TTC549 (cell line): ENCODE results near the gene MYL11.

Experiments used
- FAIRE-seq: peaks from 2 replicates; lab custom pipeline; 2012; peaks lifted over from hg19 to GRCh38; lab: Jason Lieb, UNC

MYL11 gene

DNA sequence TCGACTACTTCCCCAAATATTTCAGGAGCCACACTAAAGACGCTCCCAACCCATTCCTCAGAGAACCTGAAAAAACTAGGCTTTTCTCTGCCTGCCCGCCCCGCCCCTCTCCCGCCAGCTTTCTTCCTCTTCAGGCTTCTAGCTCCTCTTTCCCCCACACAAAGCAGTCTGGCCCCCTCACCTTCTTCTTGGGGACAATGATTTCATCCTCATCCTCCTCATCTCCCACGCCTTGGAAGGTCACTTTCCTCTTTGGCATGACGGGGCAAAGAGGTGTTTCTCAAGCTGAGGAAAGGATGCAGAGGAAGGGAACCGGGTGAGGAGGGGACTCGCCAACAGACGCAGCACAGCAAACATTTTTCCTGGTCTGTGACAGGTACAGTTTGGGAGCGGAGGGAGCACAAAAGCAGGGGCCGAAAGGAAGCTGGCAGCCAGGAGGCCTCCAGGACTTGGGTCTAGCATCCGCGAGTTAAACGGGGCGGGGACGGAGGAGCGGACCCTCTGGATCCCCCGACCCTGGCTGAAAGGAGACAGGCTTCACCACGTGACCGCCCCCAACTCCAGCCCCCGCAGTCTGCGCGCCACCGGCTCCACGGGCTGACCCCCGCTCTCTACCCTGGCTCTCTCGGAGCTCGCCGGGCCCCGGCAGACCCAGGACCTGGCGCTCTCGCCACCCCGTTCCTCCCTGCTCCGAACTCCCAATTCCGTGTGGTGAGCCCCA lies 20.0 kb upstream of the MYL11 start:
- no peak for FAIRE-seq

DNA sequence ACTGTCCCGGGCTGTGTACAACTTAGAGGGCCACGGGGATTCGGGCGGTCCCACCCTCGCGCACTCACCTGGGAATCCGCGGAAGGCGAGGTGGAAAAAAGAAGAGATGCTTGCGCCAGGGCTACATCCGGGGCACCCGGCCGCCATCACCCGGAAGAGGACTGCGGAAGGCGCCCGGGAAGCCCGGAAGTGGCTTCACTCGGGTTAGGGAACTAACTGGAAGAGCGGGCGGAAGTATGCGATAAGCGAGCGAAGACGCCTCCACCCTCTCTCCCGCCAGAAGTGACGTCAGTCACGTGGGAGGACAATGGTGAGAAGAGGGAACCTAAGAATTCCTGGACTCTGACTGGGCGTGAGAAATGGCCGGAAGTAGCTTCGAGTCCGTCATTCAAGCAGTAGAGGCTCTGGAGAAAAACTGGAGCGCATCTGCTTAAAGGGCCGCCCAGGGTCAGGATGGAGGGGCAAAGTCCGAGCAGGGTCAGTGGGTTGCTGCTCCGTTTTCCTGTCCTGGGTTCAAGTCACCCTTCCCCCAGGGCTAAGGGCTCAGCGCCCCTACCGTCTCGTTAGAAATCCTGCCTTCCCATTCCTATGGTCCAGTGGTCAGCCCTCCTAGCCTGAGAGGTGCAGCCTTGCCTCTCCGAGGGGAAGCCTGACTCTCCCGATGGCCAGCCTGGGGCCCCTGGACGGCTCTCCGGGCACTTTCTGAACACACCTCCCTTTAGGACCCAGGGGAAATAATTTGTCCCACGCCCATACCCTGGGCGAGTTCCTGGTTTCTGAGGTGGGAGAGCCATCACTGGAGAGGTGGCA lies 19.3 kb upstream of the MYL11 start, which contains the start of gene CD2BP2:
TSS of gene CD2BP2 (minus strand) at position 165 of the 810 bp plus-strand sequence. CDS start 627 bp downstream, outside the sequence.
- peak; percentile 95 for FAIRE-seq

GRCh38 chr16:30355954-30356308 lies 18.7 kb upstream of the MYL11 start:
- no peak for FAIRE-seq

- FAIRE-seq, result no peak
These were observed 18.1 kb upstream of the MYL11 start for GRCh38 chr16:30356401-30357084.

DNA sequence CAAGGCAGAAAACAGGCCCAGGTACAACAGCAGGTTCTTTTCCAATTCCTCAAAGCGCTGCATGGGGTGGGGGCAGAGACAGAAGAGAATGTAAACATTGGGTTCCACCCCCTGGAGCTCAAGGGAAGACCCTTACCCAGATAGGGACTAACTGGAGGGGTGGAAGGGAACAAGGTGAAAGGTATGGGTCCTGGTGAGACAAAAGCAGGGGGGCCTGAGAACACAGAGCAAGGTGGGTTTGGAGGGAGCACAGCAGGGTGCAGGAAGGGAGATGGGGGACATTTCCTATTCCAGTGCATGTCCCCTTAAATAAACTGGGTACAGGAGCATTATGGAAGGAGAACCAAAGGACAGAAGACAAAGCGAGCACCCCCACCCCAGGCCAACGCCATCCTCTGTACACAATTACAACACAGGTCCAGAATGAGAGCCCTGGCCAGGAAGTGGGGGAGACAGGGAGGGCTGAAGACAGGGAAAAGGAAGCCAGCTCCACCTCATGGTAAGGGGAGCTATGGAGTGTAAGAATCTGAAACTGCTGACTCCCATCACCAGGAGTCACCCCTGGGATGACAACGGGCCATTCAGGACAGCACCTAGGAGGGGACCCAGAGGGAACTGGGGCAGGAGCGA lies 17.4 kb upstream of the MYL11 start:
- no peak for FAIRE-seq

- FAIRE-seq, result no peak
These were observed 16.7 kb upstream of the MYL11 start for GRCh38 chr16:30357715-30358576.

GRCh38 chr16:30358577-30358936 lies 16.0 kb upstream of the MYL11 start:
- no peak for FAIRE-seq

DNA sequence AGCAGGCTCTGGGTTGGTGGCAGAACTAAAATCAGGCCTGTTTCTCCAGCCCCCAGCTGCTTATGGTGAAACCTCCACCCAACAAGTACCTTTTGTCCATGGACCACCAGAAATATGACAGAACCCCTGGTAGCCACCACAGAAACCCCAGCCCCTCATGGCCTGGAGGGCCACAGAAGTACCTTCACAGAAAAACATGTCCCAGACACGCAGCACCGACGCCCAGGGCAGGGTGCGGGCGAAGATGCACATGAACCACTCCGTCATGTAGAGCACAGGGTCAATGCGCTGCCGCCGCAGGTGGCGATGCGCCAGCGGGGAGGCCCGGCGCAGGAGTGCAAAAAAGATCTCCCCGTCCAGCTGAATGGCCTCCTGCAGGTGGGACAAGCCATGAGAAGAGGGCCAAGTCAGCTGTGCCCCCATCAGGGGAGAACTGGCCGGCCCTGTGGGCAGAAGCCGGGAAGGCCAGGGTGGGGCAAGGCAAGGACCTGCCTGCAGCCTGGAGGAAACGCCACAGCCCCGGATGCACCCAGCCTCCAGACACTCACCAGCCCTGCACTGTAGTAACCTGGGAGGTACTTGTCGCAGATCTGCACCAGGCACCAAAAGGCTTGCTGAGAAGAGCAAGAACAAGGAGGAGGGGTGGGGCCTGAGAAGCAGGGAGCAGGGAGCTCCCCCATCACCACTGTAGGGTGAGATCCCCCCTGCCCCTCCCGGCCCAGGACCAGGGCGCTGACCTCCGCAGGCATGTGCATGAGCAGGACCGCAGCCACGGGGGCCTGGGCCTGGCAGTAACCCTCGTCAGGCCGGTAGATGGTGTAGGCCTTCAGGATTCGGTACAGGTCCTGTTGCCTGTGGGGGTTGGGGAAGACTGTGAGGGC lies 15.4 kb upstream of the MYL11 start:
- FAIRE-seq, result no peak

GRCh38 chr16:30359871-30360170 lies 14.8 kb upstream of the MYL11 start:
- FAIRE-seq, result no peak

GRCh38 chr16:30361180-30361579 lies 13.4 kb upstream of the MYL11 start:
- no peak for FAIRE-seq

- FAIRE-seq, result no peak
These were observed 9.4 kb upstream of the MYL11 start for GRCh38 chr16:30365200-30365599.

- no peak for FAIRE-seq
These were observed 8.1 kb upstream of the MYL11 start for GRCh38 chr16:30366511-30366910.

DNA sequence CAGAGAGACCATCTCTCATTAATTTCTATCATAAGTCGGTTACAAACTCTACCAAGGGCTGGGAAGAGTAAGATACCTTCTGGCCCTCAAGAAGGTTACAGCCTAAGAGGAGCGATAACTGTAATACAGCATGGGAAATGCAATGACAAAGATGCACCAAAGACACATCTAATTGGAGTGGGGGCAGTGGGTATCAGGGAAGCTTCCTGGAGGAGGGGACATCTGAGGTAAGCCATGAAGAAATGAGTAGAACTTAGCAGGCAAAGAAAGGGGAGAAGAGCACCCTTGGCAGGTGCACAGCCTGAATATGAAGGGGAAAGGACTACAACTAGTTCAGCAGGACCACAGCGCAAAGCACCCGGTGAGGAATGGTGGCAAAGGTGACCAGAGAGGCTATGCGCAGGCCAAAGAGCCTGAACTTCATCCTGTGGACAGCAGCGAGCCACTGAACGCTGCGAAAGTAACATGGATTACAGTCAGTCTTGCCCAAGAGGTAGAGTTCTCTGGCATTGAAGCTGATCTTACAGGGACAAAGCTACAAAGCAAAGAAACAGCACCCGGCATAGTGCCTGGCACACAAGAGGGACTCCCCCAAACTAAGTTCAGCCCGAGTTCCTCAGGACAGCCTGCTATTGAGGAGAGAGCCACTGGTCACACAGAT lies 7.1 kb upstream of the MYL11 start:
- no peak for FAIRE-seq

GRCh38 chr16:30368122-30368791 lies 6.3 kb upstream of the MYL11 start:
- no peak for FAIRE-seq

DNA sequence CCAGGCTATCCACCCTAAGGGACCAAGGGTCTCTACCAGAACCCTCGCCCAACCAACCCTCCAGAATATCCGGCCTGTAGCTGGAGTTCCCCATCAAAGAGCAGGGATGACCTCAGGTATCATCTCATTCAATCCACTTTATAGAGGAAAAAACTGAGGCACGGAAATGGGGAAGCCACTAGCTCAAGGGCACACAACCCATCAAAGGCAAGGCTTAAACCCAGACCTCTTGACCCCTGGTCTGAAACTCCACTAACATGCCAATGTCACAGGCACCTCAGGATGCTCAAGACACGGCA lies 5.9 kb upstream of the MYL11 start:
- no peak for FAIRE-seq

- FAIRE-seq, result no peak
These were observed 5.3 kb upstream of the MYL11 start for GRCh38 chr16:30369091-30369937.

DNA sequence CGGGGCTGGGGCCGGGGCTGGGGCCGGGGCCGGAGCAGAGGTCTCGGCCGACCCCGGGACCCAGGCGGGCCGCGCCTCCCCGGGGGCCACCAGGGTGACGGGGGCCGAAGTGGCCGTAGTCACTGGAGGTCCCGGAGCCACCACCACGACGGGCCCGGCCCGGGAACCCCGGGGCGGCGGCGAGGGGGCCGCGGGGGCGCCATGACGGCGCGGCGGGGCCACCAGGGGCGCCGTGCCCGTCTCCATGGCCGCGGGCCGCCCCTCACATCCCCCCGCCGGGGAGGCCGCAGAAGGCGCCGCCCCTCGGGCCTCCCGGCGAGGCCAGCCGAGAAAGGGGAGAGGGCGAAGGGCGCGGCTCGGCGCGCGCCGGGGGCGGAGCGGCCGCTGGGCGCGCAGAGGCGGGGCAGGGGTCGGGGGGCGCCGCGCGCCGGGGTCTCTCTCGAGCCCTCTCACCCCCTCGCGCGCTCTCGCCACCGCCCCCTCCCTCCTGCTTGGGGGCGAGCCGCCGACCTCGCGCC lies 4.6 kb upstream of the MYL11 start:
- FAIRE-seq, result no peak

GRCh38 chr16:30370456-30371247 lies 4.0 kb upstream of the MYL11 start, which contains the start of gene TBC1D10B:
Gene TBC1D10B, minus strand, starts transcription at chr16:30370494. Its CDS starts 311 bp downstream, at chr16:30370183.
- peak; percentile 99 for FAIRE-seq
